DMS153 (cell line): ENCODE measurements around the gene ACTR5.
"Not testable (repeated sequence)": the region's sequence is repeated elsewhere in the genome, so short reads cannot be mapped to it uniquely, and the experiment has no call there.

Experiments
- DNase-seq: peaks from one replicate; lab custom pipeline; 2025; lab: John Stamatoyannopoulos, UW

The ACTR5 gene

GRCh38 chr20:38805958-38806854 is 57.9 kb downstream of the ACTR5 start:
- DNase-seq: no peak

GRCh38 chr20:38806855-38807655 is 58.8 kb downstream of the ACTR5 start:
- no peak for DNase-seq

GRCh38 chr20:38809942-38810341 is 61.7 kb downstream of the ACTR5 start:
- no peak for DNase-seq

GRCh38 chr20:38810926-38811630 is 62.8 kb downstream of the ACTR5 start:
- no peak for DNase-seq

GRCh38 chr20:38811769-38812168 is 63.5 kb downstream of the ACTR5 start:
- no peak for DNase-seq

- no peak for DNase-seq
These were observed 63.9 kb downstream of the ACTR5 start for GRCh38 chr20:38812182-38812581.

GRCh38 chr20:38812709-38813573 is 64.7 kb downstream of the ACTR5 start:
- DNase-seq: no peak

- not testable (repeated sequence) for DNase-seq
These were observed 65.3 kb downstream of the ACTR5 start for GRCh38 chr20:38813574-38813962.

GRCh38 chr20:38815446-38815845 is 67.2 kb downstream of the ACTR5 start:
- no peak for DNase-seq

- no peak for DNase-seq
These were observed 70.1 kb downstream of the ACTR5 start for GRCh38 chr20:38818113-38819065.
